Measurements from ENCODE around the gene FBXO36.
"Not testable (repeated sequence)": the region's sequence is repeated elsewhere in the genome, so short reads cannot be mapped to it uniquely, and the experiment has no call there.

Gene FBXO36

DNA sequence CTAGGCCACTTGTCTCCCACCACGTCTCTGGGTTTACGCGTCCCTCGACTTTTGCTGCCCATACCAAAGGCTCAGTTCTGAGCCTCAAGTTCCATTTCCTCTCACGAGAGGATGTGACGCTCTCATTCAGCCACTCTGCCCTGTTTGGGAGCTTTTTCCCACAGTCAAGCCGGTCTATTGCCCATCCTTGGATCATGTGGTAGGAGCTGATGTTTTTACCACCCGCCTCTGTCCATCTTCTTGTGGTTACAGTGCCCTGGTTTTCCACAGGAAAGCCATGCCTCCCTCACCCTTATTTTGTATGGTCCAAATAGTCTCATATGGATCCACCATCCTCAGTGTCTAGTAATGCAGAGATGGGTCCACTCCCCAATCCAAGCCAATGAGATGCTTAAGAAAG lies 20.4 kb downstream of the FBXO36 start:
- no peaks in the 10 kb centered on the region for H3K36me3 ChIP-seq (ENCODE audit: control insufficient read depth in 1 of 2, insufficient read depth in 2 of 2, low read length in 2 of 2)
- no peaks in the 10 kb centered on the region for H3K4me1 ChIP-seq (ENCODE audit: control insufficient read depth in 1 of 2, insufficient read depth in 2 of 2, low read length in 2 of 2)
- no peaks in the 10 kb centered on the region for H3K9me3 ChIP-seq (ENCODE audit: control insufficient read depth in 1 of 2, low read length in 2 of 2)
- no peak overlapping the region for H3K27ac ChIP-seq (ENCODE audit: low read length)
- no peaks in the 10 kb centered on the region for H3K27me3 ChIP-seq (ENCODE audit: low read depth, low read length)
- H3K4me3 ChIP-seq (ENCODE audit: low read depth in 1 of 2, low read length in 2 of 2): no peak overlapping the region

DNA sequence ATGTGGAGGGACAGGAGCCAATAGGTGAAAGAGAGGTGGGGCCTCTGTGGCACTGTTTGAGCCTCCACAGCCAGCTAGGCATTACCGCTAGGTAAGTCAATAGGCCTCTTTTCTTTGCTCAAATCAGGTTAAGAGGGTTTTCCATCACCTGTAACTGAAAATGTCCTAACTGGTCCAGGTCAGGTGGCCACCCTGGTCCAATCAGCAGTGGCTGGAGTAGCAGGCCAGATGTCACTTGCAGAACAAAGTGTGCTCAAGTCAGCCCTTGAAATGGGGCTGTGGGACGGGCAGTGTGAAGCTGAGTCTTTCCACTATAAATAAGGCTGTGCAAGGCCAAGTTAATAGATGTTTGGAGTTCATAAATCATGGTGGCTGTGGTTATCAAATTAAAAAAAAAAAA lies 20.9 kb downstream of the FBXO36 start:
- Histone ChIP-seq H3K4me1 (ENCODE audit: control insufficient read depth in 1 of 2, insufficient read depth in 2 of 2, low read length in 2 of 2) (no peaks in the 10 kb centered on the region), H3K27me3 (ENCODE audit: low read depth, low read length) (no peaks in the 10 kb centered on the region), H3K9me3 (ENCODE audit: control insufficient read depth in 1 of 2, low read length in 2 of 2) (no peaks in the 10 kb centered on the region), H3K27ac (ENCODE audit: low read length) (no peak overlapping the region), H3K4me3 (ENCODE audit: low read depth in 1 of 2, low read length in 2 of 2) (no peak overlapping the region), H3K36me3 (ENCODE audit: control insufficient read depth in 1 of 2, insufficient read depth in 2 of 2, low read length in 2 of 2) (no peaks in the 10 kb centered on the region)

DNA sequence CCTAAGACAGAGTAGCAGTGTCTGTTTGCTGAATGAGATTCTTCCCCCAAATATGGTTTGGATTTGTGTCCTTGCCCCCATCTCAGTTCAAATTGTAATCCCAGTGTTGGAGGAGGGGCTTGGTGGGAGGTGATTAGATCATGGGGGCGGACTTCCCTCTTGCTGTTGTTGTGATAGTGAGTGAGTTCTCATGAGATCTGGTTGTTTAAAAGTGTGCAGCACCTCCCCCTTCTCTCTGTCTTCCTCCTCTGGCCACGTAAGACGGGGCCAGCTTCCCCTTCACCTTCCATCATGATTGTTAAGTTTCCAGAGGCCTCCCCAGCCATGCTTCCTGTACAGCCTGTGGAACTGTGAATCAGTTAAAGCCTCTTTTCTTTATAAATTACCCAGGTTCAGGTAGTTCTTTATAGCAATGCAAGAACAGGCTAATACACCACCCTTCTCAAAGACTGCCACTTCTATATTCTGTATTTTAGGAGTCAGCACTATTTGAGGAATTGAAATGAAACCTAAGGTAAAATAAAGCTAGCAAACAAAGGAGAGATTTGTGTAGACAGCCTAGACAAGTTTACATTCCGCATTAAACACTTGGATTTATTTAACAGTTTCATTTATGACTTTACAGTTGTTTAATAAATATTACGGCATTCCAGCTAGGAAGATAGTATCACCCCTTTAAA lies 21.6 kb downstream of the FBXO36 start:
- Histone ChIP-seq H3K27ac (ENCODE audit: low read length) (no peak overlapping the region), H3K36me3 (ENCODE audit: control insufficient read depth in 1 of 2, insufficient read depth in 2 of 2, low read length in 2 of 2) (no peaks in the 10 kb centered on the region), H3K4me1 (ENCODE audit: control insufficient read depth in 1 of 2, insufficient read depth in 2 of 2, low read length in 2 of 2) (no peaks in the 10 kb centered on the region), H3K27me3 (ENCODE audit: low read depth, low read length) (no peaks in the 10 kb centered on the region), H3K9me3 (ENCODE audit: control insufficient read depth in 1 of 2, low read length in 2 of 2) (no peaks in the 10 kb centered on the region), H3K4me3 (ENCODE audit: low read depth in 1 of 2, low read length in 2 of 2) (no peak overlapping the region)

DNA sequence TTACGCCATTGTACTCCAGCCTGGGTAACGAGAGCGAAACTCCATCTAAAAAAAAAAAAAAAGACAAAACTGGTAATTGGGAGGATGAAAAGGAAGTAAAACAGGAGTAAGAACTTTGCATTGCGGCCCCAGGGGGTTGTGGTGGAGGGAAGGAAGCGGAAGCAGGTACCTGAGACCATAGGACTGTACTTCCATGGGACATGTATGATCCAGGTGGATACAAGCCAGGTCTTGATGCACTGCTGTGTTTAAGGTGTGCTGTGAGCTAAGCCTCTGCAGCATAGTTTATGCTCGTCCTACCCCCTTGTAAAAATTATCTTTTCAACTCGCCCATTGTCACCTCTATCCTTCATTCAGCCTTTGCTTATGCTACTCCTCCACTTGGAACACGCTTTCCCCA lies 23.7 kb downstream of the FBXO36 start:
- no peak overlapping the region for H3K27ac ChIP-seq (ENCODE audit: low read length)
- H3K27me3 ChIP-seq (ENCODE audit: low read depth, low read length): no peaks in the 10 kb centered on the region
- no peaks in the 10 kb centered on the region for H3K4me1 ChIP-seq (ENCODE audit: control insufficient read depth in 1 of 2, insufficient read depth in 2 of 2, low read length in 2 of 2)
- H3K9me3 ChIP-seq (ENCODE audit: control insufficient read depth in 1 of 2, low read length in 2 of 2): no peaks in the 10 kb centered on the region
- no peaks in the 10 kb centered on the region for H3K36me3 ChIP-seq (ENCODE audit: control insufficient read depth in 1 of 2, insufficient read depth in 2 of 2, low read length in 2 of 2)
- H3K4me3 ChIP-seq (ENCODE audit: low read depth in 1 of 2, low read length in 2 of 2): no peak overlapping the region

DNA sequence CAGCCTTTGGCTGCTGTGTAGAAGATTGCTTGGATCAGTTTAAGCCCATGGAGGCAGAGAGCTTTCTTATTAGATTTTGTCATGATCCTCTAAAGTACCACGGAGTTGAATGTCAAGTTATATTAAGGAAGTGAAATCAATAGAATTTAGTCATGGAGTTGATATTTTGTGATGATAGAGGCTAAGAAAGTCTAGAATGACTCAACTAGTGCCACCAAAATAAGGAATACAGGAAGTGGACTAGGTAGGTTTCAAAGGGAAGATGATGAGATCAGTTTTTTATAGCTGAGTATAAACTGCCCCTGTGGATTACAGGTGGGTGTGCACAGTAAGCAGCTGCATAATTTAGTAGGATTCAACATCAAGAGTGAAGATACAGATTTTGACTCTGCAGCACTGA lies 25.2 kb downstream of the FBXO36 start:
- no peaks in the 10 kb centered on the region for H3K4me1 ChIP-seq (ENCODE audit: control insufficient read depth in 1 of 2, insufficient read depth in 2 of 2, low read length in 2 of 2)
- no peaks in the 10 kb centered on the region for H3K9me3 ChIP-seq (ENCODE audit: control insufficient read depth in 1 of 2, low read length in 2 of 2)

DNA sequence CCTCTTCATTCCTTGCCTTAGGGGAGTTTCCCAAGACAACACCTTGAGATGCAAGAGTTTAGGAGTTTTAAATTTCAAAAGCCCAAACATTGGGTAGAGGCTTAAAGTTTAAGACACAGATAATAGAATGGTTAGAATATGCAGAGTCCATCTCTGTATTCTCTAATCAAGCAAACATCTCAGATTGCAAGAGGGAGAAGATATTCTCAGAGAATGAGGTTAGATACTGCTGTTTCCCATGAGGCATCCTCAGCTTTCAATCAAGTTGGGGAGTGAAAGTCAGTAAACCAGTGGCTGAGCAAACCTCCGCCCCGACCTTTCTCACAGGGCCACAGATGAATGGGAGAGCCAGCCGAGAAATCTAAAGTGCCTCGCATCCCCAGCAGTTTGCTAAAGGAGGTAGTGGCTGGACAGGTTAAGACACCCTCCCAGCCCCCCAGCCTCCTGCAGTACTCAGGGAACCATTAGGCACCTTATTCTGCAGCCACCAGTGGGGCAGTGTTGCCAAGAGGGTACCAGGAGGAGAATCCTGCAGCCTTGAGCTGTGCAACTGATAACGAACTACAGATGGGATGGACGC lies 30.0 kb downstream of the FBXO36 start:
- no peaks in the 10 kb centered on the region for H3K4me1 ChIP-seq (ENCODE audit: control insufficient read depth in 1 of 2, insufficient read depth in 2 of 2, low read length in 2 of 2)
- no peaks in the 10 kb centered on the region for H3K9me3 ChIP-seq (ENCODE audit: control insufficient read depth in 1 of 2, low read length in 2 of 2)
- H3K36me3 ChIP-seq (ENCODE audit: control insufficient read depth in 1 of 2, insufficient read depth in 2 of 2, low read length in 2 of 2): no peaks in the 10 kb centered on the region
- H3K4me3 ChIP-seq (ENCODE audit: low read depth in 1 of 2, low read length in 2 of 2): no peak overlapping the region
- H3K27me3 ChIP-seq (ENCODE audit: low read depth, low read length): no peaks in the 10 kb centered on the region
- no peak overlapping the region for H3K27ac ChIP-seq (ENCODE audit: low read length)

More for the DNA sequence above, 25.2 kb downstream of the FBXO36 start:
- Histone ChIP-seq H3K36me3 (ENCODE audit: control insufficient read depth in 1 of 2, insufficient read depth in 2 of 2, low read length in 2 of 2) (no peaks in the 10 kb centered on the region), H3K27ac (ENCODE audit: low read length) (no peak overlapping the region), H3K4me3 (ENCODE audit: low read depth in 1 of 2, low read length in 2 of 2) (no peak overlapping the region), H3K27me3 (ENCODE audit: low read depth, low read length) (no peaks in the 10 kb centered on the region)

DNA sequence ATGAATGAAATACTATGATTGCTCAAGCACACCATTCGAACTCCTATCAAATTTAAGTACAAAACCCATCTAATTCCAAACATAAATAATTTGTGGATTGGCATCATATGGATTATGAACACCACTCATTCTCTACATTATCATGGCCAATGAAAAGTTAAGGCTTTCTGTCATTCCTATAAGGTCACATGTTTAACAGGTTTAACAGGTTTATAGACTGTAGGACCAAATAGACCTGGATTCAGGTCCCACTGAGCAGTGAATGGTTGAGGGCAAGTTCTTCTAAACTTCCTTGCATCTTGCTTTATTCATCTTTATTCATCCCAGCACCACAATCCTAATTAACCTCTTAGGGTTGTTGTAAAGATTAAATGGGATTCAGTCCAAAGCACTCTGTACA lies 33.4 kb downstream of the FBXO36 start:
- no peak overlapping the region for H3K27ac ChIP-seq (ENCODE audit: low read length)

DNA sequence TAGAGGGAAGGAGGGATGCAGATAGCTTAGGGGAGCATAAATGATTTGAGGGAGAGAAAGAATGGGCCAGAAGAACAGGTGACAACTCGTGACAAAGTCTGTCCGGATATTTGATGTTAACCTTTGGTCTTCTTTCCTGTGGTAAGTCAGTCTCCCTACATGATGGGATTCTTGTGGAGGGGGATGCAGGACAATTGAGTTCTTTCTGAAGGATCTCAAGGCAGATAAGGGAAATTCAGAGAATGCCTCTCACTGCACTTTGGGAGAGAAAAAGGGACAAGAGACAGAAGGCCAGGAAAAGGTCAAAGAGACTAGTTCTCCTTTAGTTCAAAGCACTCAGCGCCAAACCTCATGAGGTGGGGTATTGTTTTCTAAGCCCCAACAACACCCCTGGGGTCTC lies 34.2 kb downstream of the FBXO36 start:
- no peaks in the 10 kb centered on the region for H3K27me3 ChIP-seq (ENCODE audit: low read depth, low read length)
- H3K9me3 ChIP-seq (ENCODE audit: control insufficient read depth in 1 of 2, low read length in 2 of 2): no peaks in the 10 kb centered on the region
- H3K36me3 ChIP-seq (ENCODE audit: control insufficient read depth in 1 of 2, insufficient read depth in 2 of 2, low read length in 2 of 2): no peaks in the 10 kb centered on the region
- no peak overlapping the region for H3K4me3 ChIP-seq (ENCODE audit: low read depth in 1 of 2, low read length in 2 of 2)
- no peaks in the 10 kb centered on the region for H3K4me1 ChIP-seq (ENCODE audit: control insufficient read depth in 1 of 2, insufficient read depth in 2 of 2, low read length in 2 of 2)
- no peak overlapping the region for H3K27ac ChIP-seq (ENCODE audit: low read length)

More for the DNA sequence above, 33.4 kb downstream of the FBXO36 start:
- Histone ChIP-seq H3K4me1 (ENCODE audit: control insufficient read depth in 1 of 2, insufficient read depth in 2 of 2, low read length in 2 of 2) (no peaks in the 10 kb centered on the region), H3K4me3 (ENCODE audit: low read depth in 1 of 2, low read length in 2 of 2) (no peak overlapping the region), H3K9me3 (ENCODE audit: control insufficient read depth in 1 of 2, low read length in 2 of 2) (no peaks in the 10 kb centered on the region), H3K36me3 (ENCODE audit: control insufficient read depth in 1 of 2, insufficient read depth in 2 of 2, low read length in 2 of 2) (no peaks in the 10 kb centered on the region), H3K27me3 (ENCODE audit: low read depth, low read length) (no peaks in the 10 kb centered on the region)

DNA sequence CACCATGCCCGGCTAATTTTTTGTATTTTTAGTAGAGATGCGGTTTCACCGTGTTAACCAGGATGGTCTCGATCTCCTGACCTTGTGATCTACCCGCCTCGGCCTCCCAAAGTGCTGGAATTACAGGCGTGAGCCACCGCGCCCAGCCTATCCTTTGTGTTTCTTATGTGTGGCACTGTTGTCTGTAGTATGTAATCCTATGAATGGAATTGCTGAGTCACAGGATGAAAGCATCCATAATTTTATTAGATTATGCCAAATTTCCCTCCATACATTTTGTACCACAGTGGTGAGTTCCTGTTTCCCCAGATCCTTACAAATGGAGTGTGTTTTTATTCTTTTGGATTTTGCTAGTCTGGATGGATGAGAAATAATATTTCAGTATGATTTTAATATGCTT lies 41.3 kb downstream of the FBXO36 start:
- H3K36me3 ChIP-seq (ENCODE audit: control insufficient read depth in 1 of 2, insufficient read depth in 2 of 2, low read length in 2 of 2); H3K27me3 ChIP-seq (ENCODE audit: low read depth, low read length); H3K4me1 ChIP-seq (ENCODE audit: control insufficient read depth in 1 of 2, insufficient read depth in 2 of 2, low read length in 2 of 2); H3K4me3 ChIP-seq (ENCODE audit: low read depth in 1 of 2, low read length in 2 of 2); H3K27ac ChIP-seq (ENCODE audit: low read length); H3K9me3 ChIP-seq (ENCODE audit: control insufficient read depth in 1 of 2, low read length in 2 of 2): not testable (repeated sequence)

DNA sequence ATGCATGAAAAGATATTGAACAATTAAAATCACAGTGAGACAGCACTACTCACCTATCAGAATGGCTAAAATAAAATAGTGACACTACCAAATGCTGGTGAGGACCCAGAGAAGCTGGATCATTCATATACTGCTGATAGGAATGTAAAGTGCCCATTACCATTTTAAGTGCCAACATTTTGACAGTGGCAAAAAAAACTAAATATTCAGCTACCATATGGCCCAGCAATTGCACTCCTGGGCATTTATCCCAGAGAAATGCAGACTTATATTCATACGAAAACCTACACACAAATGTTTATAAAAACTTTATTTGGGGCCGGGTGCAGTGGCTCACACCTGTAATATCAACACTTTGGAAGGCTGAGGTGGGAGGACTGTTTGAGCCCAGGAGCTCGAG lies 47.6 kb downstream of the FBXO36 start:
- Histone ChIP-seq H3K27me3 (ENCODE audit: low read depth, low read length) (no peaks in the 10 kb centered on the region), H3K9me3 (ENCODE audit: control insufficient read depth in 1 of 2, low read length in 2 of 2) (no peaks in the 10 kb centered on the region), H3K27ac (ENCODE audit: low read length) (no peak overlapping the region), H3K36me3 (ENCODE audit: control insufficient read depth in 1 of 2, insufficient read depth in 2 of 2, low read length in 2 of 2) (no peaks in the 10 kb centered on the region), H3K4me1 (ENCODE audit: control insufficient read depth in 1 of 2, insufficient read depth in 2 of 2, low read length in 2 of 2) (peaks cover 0 to 6% of the 10 kb centered on the region in 2 donors), H3K4me3 (ENCODE audit: low read depth in 1 of 2, low read length in 2 of 2) (no peak overlapping the region)

DNA sequence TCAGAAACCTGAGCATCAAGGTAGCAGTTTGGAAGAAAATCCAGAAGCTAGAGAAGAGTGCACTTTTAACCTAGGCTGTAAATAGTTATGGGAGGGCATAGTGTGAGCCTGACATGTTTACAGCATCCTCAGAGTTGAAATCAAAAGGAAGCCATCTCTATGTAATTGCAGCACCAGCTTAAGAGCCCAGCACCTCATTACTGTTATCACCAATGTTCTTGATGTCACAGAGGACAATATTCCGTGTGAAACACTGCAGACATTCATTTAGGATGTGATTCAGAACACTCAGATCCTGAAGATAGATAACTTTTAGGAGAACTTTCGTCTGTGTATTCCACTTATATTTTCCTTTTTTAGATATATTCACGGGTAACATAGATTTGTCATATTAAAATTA lies 48.1 kb downstream of the FBXO36 start:
- Histone ChIP-seq H3K9me3 (ENCODE audit: control insufficient read depth in 1 of 2, low read length in 2 of 2) (no peaks in the 10 kb centered on the region), H3K36me3 (ENCODE audit: control insufficient read depth in 1 of 2, insufficient read depth in 2 of 2, low read length in 2 of 2) (no peaks in the 10 kb centered on the region), H3K27me3 (ENCODE audit: low read depth, low read length) (no peaks in the 10 kb centered on the region), H3K4me3 (ENCODE audit: low read depth in 1 of 2, low read length in 2 of 2) (no peak overlapping the region), H3K4me1 (ENCODE audit: control insufficient read depth in 1 of 2, insufficient read depth in 2 of 2, low read length in 2 of 2) (peaks cover 0 to 6% of the 10 kb centered on the region in 2 donors), H3K27ac (ENCODE audit: low read length) (no peak overlapping the region)

DNA sequence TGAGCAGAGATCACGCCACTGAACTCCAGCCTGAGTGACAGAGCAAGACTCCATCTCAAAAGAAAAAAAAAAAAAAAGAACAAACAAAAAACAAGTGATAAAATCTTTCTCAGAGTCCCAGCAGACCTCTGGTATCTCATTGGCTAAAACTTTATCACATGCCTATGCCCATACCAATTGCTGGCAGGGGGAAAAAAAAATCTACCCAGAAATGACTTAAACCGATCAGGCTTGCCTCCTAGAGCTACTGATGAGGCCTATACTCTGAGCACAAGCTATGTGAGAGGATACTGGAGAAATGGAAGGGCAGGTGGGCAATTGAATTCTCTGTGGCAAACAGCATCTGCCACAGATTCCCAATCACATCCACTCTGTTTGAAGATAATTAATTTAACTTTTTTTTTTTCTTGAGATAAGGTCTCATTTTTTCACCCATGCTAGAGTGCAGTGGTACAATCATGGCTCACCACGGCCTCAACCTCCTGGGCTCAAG lies 49.0 kb downstream of the FBXO36 start:
- Histone ChIP-seq H3K4me3 (ENCODE audit: low read depth in 1 of 2, low read length in 2 of 2) (no peak overlapping the region), H3K27ac (ENCODE audit: low read length) (no peak overlapping the region)

More for the DNA sequence above, 49.0 kb downstream of the FBXO36 start:
- no peaks in the 10 kb centered on the region for H3K36me3 ChIP-seq (ENCODE audit: control insufficient read depth in 1 of 2, insufficient read depth in 2 of 2, low read length in 2 of 2)
- H3K9me3 ChIP-seq (ENCODE audit: control insufficient read depth in 1 of 2, low read length in 2 of 2): no peaks in the 10 kb centered on the region
- no peaks in the 10 kb centered on the region for H3K27me3 ChIP-seq (ENCODE audit: low read depth, low read length)
- peaks cover 0 to 6% of the 10 kb centered on the region in 2 donors for H3K4me1 ChIP-seq (ENCODE audit: control insufficient read depth in 1 of 2, insufficient read depth in 2 of 2, low read length in 2 of 2)
